GM06990 (cell line): ENCODE data around the gene ICAM5.
"Not testable (repeated sequence)": the region's sequence is repeated elsewhere in the genome, so short reads cannot be mapped to it uniquely, and the experiment has no call there.

Source experiments
- DNase-seq: peaks from one replicate; pipeline ENCODE4 v3.0.0-alpha.2; 2011; ENCODE audit not compliant: insufficient read length; ENCODE audit errors: extremely low read depth
- H3K27me3 ChIP-seq: replicated peaks from 2 replicates; pipeline ENCODE4 v1.6.0; 2011; ENCODE audit warnings: low read length; ENCODE audit not compliant: control insufficient read depth, insufficient read depth
- H3K36me3 ChIP-seq: 2 replicates; pipeline ENCODE4 v1.5.1; 2011; ENCODE audit warnings: low read length; ENCODE audit not compliant: control insufficient read depth, insufficient read depth
- H3K4me3 ChIP-seq: replicated peaks from 2 replicates; pipeline ENCODE4 v1.5.1; 2011; ENCODE audit warnings: low read depth, mild to moderate bottlenecking, control low read depth, low read length
- CTCF ChIP-seq: IDR thresholded peaks from 2 replicates; pipeline ENCODE4 v1.5.1; 2011; ENCODE audit warnings: low read length, control low read depth, mild to moderate bottlenecking, inconsistent platforms; ENCODE audit not compliant: insufficient read depth, poor library complexity, severe bottlenecking

ICAM5 gene

GRCh38 chr19:10271543-10272086 is 18.1 kb upstream of the ICAM5 start:
- no peak for TF ChIP-seq CTCF
- Histone ChIP-seq H3K4me3 (peak overlapping the region; percentile 93), H3K36me3 (peaks cover 15% of the 10 kb centered on the region), H3K27me3 (no peaks in the 10 kb centered on the region)
- DNase-seq: peak; percentile 72

GRCh38 chr19:10274589-10274988 is 15.2 kb upstream of the ICAM5 start:
- peaks cover 28% of the 10 kb centered on the region for H3K36me3 ChIP-seq
- peak overlapping the region; percentile 64 for H3K4me3 ChIP-seq
- TF ChIP-seq CTCF: no peak
- DNase-seq: no peak
- no peaks in the 10 kb centered on the region for H3K27me3 ChIP-seq

GRCh38 chr19:10277795-10278589 is 11.8 kb upstream of the ICAM5 start:
- H3K27me3 ChIP-seq: no peaks in the 10 kb centered on the region
- DNase-seq: no peak
- no peak for TF ChIP-seq CTCF
- no peak overlapping the region for H3K4me3 ChIP-seq
- peaks cover 25% of the 10 kb centered on the region for H3K36me3 ChIP-seq

GRCh38 chr19:10278935-10279334 is 10.8 kb upstream of the ICAM5 start:
- H3K27me3 ChIP-seq: no peaks in the 10 kb centered on the region
- DNase-seq: no peak
- TF ChIP-seq CTCF: no peak
- H3K4me3 ChIP-seq: no peak overlapping the region
- peaks cover 33% of the 10 kb centered on the region for H3K36me3 ChIP-seq

- Histone ChIP-seq H3K4me3 (no peak overlapping the region), H3K36me3 (peaks cover 37% of the 10 kb centered on the region), H3K27me3 (no peaks in the 10 kb centered on the region)
- TF ChIP-seq CTCF: no peak
- DNase-seq: no peak
These were observed 9.9 kb upstream of the ICAM5 start for GRCh38 chr19:10279737-10280442.

- H3K4me3 ChIP-seq, H3K27me3 ChIP-seq, DNase-seq: not testable (repeated sequence)
- peaks cover 38% of the 10 kb centered on the region for H3K36me3 ChIP-seq
These were observed 7.7 kb upstream of the ICAM5 start for GRCh38 chr19:10282043-10282442.
